KOPT-K1 (cell line): Measurements from ENCODE around the gene TUBGCP5.

Experiments
- H3K27ac ChIP-seq: fragments of 200-600 bp; sonication (generic); 2 replicates; pipeline ENCODE4 v1.5.1; 2016; ENCODE audit warnings: antibody characterized with exemption, mild to moderate bottlenecking, low read depth, low read length; ENCODE audit not compliant: poor library complexity, severe bottlenecking
- H3K36me3 ChIP-seq: fragments of 200-600 bp; sonication (generic); 2 replicates; pipeline ENCODE4 v1.5.1; 2017; ENCODE audit warnings: antibody characterized with exemption, mild to moderate bottlenecking, low read length, moderate library complexity; ENCODE audit not compliant: insufficient read depth
- H3K9me3 ChIP-seq: fragments of 200-600 bp; sonication (generic); 2 replicates; pipeline ENCODE4 v1.5.1; 2017; ENCODE audit warnings: antibody characterized with exemption, low read length, mild to moderate bottlenecking; ENCODE audit not compliant: insufficient read depth, poor library complexity, severe bottlenecking

The TUBGCP5 gene

DNA sequence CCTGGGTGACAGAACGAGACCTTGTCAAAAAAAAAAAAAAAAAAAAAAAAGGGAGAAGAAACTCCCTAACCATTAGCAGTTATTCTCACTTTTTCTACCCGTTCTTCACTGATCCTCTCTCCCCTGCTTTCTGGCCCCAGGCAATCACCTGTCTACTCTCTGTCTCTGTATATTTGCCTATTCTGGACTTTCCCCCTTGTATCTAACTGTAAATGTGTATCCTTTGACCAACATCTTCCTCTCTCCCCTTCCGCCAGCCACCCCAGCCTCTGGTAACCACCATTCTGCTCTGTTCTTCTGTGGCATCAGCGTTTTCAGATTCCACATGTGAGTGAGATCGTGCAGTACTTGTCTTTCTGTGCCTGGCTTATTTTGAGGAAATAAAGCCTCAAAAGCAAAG, 66.1 kb downstream of the TUBGCP5 start:
- Histone ChIP-seq H3K36me3 (no peaks in the 10 kb centered on the region), H3K27ac (no peak overlapping the region), H3K9me3 (peaks cover 6% of the 10 kb centered on the region)

DNA sequence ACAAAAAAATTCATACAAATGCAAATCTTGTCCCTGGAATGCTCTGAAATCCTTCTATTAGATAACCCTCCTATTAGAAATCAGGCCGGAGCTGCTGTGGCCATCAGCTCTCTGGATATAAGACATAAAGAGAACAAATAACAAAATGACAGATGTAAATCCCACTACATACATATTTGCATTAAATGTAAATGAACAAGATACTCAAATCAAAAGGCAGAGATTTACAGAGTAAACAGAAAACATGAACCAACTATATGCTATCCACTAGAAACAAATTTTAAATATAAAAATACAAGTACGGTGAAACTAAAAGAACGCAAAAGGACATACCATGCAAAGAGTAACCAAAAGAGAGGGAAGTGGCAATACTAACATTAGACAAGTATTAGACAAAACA, 69.9 kb downstream of the TUBGCP5 start:
- Histone ChIP-seq H3K9me3 (peaks cover 6% of the 10 kb centered on the region), H3K36me3 (no peaks in the 10 kb centered on the region), H3K27ac (no peak overlapping the region)

GRCh38 chr15:22968366-22968765, 71.0 kb downstream of the TUBGCP5 start:
- peaks cover 6% of the 10 kb centered on the region for H3K9me3 ChIP-seq
- H3K27ac ChIP-seq: no peak overlapping the region
- H3K36me3 ChIP-seq: no peaks in the 10 kb centered on the region

DNA sequence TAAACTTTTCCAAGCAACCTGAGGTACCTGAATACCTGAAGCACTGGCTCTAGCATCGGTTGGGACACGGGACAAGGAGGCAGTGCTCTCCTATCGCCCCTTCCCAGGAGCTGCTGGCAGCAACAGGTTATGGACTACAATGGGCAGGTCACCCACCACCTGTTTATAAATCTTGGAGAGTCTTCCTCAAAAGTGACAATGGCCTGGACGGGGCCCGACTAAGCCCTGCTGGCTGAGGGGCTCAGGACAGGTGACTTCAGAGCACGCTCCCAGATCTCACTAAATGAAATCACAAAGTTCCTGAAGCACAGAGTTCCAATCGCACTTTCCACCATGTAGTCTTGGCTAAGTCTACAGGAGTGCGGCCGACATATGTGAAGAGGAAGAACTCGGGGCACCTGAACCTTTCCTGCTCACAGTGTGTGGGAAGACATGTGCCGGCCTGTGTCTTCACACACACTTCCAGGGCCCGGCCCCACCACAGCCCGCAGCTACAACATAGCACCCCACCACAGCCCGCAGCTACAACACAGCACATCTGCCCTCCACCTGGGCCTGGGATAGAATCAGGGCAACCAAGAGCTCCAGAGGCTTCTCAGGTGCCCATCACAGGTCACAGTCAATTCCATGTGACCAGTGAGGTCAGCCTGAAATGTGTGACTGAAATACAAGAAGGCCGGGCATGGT, 72.1 kb downstream of the TUBGCP5 start:
- Histone ChIP-seq H3K27ac (no peak overlapping the region), H3K9me3 (peaks cover 6% of the 10 kb centered on the region), H3K36me3 (no peaks in the 10 kb centered on the region)

DNA sequence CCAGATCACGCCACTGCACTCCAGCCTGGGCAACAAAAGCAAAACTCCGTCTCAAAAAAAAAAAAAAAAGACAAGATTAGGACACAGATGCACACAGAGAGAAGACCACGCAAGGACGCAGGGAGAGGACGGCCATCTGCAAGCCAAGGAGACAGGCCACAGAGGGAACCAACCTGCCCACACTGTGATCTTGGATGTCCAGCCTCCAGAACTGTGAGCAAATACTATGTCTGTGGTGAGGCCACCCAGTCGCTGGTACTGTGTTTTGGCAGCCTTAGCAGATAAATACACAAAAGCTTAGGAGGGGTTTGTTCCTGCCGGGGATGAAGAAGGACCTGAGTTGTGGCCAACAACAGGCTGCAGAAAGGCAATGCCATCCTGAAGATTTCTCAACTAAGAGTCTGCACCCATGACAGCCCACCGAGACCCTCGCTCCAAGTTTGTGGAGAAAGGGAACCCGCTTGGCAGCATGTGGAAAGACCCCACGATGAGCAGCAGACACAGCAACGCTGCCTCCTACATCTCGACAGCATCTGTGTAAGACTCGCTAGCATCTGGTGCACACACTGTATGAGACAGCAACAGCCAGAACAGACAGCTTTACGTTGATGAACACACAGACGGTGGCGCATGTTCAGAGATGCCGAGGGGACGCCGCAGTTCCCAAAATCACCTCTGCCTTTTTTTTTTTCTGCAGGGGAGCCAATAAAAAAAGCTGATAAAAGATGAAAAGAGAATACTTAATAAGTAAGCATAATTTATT, 72.9 kb downstream of the TUBGCP5 start:
- Histone ChIP-seq H3K27ac (no peak overlapping the region), H3K9me3 (peaks cover 6% of the 10 kb centered on the region), H3K36me3 (no peaks in the 10 kb centered on the region)

GRCh38 chr15:22963641-22964040, 75.7 kb downstream of the TUBGCP5 start:
- Histone ChIP-seq H3K9me3 (no peaks in the 10 kb centered on the region), H3K36me3 (no peaks in the 10 kb centered on the region), H3K27ac (no peak overlapping the region)

GRCh38 chr15:22962611-22963010, 76.8 kb downstream of the TUBGCP5 start:
- Histone ChIP-seq H3K27ac (no peak overlapping the region), H3K36me3 (no peaks in the 10 kb centered on the region), H3K9me3 (no peaks in the 10 kb centered on the region)

DNA sequence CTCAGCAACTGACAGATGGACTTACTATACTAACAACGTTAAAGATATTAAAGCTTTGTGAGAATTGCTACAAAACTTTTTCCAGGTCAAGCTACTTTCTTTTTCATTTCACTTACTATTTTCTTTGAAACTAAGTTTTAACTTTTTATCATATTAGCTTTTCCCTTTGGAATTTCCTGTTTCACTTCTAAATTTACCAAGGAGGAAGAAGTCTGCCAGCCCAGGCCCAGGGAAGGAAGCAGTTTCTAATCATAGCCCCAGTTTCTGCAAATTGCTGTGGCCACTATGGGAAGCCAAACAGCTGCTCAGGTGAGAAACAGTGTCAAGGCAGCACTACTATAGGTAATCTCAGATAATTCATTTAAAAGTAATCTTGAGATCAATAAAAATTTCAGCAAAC, 77.6 kb downstream of the TUBGCP5 start:
- no peaks in the 10 kb centered on the region for H3K36me3 ChIP-seq
- no peaks in the 10 kb centered on the region for H3K9me3 ChIP-seq
- no peak overlapping the region for H3K27ac ChIP-seq

GRCh38 chr15:22960556-22960955, 78.8 kb downstream of the TUBGCP5 start:
- Histone ChIP-seq H3K9me3 (no peaks in the 10 kb centered on the region), H3K27ac (no peak overlapping the region), H3K36me3 (no peaks in the 10 kb centered on the region)

DNA sequence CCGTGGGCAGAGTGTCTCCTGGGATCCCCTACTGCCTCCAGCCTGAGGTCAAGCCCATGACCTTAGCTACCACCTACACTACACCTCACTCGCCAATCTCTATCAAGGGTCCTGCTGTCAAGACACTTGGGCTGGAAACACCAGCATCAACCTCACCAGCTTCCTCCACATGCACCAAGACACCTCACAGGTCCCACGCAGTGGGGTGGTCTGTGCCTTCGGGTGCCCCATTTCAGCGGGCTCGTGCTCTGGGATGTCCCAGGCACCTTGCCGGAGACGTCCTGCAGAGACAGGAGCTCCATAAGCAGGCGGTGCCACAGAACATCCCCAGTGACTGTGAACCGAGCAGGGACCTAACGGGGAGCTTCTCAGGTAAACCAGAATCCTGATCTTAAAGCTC, 79.2 kb downstream of the TUBGCP5 start:
- Histone ChIP-seq H3K9me3 (no peaks in the 10 kb centered on the region), H3K27ac (no peak overlapping the region), H3K36me3 (no peaks in the 10 kb centered on the region)

- H3K36me3 ChIP-seq: no peaks in the 10 kb centered on the region
- H3K9me3 ChIP-seq: no peaks in the 10 kb centered on the region
- no peak overlapping the region for H3K27ac ChIP-seq
Observed at GRCh38 chr15:22959321-22960101, 79.9 kb downstream of the TUBGCP5 start.

DNA sequence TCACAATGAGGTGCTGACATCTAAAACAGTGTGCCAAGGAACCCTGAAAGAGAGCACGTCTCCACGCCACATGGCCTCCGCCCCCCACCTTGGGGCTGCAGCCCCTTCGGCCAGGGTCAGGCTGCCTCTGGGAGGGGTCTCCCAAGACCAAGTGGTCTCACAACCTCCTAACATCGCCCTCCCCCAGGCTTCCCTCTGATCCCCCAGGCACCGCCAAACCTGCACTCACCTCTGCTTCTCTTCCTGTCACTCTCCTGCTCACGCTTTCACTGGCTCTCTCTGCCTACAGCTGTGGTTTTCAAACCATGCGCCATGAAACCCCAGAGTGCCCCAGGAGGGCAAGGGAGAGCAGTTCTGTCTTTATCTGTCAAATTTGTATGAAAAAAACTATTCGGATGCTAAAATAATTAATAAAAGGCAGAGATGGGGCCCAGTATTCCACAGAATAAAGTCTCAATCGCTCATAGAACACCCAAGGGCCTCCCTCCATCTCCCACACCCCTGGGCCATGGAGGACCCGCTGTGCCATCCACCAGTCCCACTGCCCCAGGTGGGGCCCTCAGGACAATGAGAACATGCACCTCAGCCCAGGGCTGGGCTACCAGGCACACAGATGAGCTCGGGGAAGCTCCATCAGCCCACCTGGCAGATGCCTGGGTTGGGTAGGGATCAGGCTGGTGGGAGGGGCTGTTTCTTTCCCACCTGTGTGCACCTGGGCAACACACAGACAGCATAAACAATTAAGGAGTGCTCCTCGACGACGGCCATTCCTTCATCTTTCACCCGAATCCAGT, 80.7 kb downstream of the TUBGCP5 start:
- H3K9me3 ChIP-seq: no peaks in the 10 kb centered on the region
- no peak overlapping the region for H3K27ac ChIP-seq
- no peaks in the 10 kb centered on the region for H3K36me3 ChIP-seq

DNA sequence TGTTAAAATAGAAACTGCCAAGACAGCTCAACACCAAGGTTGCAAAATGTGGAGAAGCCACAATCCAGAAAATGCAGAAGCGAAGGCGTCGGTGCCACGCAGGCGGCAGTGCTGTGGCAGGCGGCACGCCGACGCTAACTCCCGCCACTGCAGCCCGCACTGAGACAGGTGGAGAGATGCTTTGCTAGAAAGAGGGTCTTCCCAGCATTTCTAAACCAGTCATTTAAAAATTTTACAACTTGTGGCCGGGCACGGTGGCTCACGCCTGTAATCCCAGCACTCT, 82.5 kb downstream of the TUBGCP5 start:
- no peaks in the 10 kb centered on the region for H3K9me3 ChIP-seq
- H3K27ac ChIP-seq: no peak overlapping the region
- H3K36me3 ChIP-seq: no peaks in the 10 kb centered on the region

- Histone ChIP-seq H3K9me3 (no peaks in the 10 kb centered on the region), H3K27ac (no peak overlapping the region), H3K36me3 (no peaks in the 10 kb centered on the region)
Observed at GRCh38 chr15:22956257-22956977, 83.0 kb downstream of the TUBGCP5 start.
